WTC11 (cell line): ENCODE data around the gene SSU72. TPM values are rescaled to one million over a fixed set of nuclear protein-coding genes. Genes with fewer than 3 reads are reported as not detected.

Experiments used
- ATAC-seq: fragments of 200-7000 bp; cut with Tn5 transposase; 2 replicates; pipeline ENCODE4 v1.10.0; 2021; ENCODE audit warnings: mild to moderate bottlenecking, moderate library complexity
- CTCF ChIA-PET: fragments of 300-600 bp; sonication (Branson Sonifier 250); formaldehyde crosslinking; loops from one replicate; lab custom pipeline; 2021; ENCODE audit warnings: antibody characterized with exemption; lab: Charles Lee
- POLR2A ChIA-PET: fragments of 350-600 bp; sonication (Branson Sonifier 250); formaldehyde crosslinking; loops from one replicate; lab custom pipeline; 2021; ENCODE audit warnings: antibody characterized with exemption; lab: Charles Lee
- DNase-seq: peaks from one replicate; pipeline ENCODE4 v3.0.0; 2021; ENCODE audit warnings: low spot score
- H3K27ac Mint-ChIP-seq: 2 replicates; pipeline ENCODE4 v1.8.0; 2021; ENCODE audit warnings: mixed read lengths
- H3K27me3 Mint-ChIP-seq: 2 replicates; pipeline ENCODE4 v1.8.0; 2021; ENCODE audit warnings: low read depth, mild to moderate bottlenecking, moderate library complexity, mixed read lengths
- H3K36me3 Mint-ChIP-seq: 2 replicates; pipeline ENCODE4 v1.8.0; 2021; ENCODE audit warnings: mixed read lengths
- H3K4me1 Mint-ChIP-seq: 2 replicates; pipeline ENCODE4 v1.8.0; 2022; ENCODE audit warnings: mixed read lengths
- H3K4me3 Mint-ChIP-seq: 2 replicates; pipeline ENCODE4 v1.8.0; 2021; ENCODE audit warnings: mild to moderate bottlenecking, moderate library complexity, mixed read lengths
- H3K9me3 Mint-ChIP-seq: 2 replicates; pipeline ENCODE4 v1.8.0; 2021; ENCODE audit warnings: mixed read lengths
- ATF2 ChIP-seq: sonication (generic); formaldehyde crosslinking; IDR thresholded peaks from 2 replicates; pipeline ENCODE4 v1.8.1; 2022; ENCODE audit warnings: low read depth, missing genetic modification reagents, borderline replicate concordance
- ATF6 ChIP-seq: sonication (generic); formaldehyde crosslinking; IDR thresholded peaks from 2 replicates; pipeline ENCODE4 v1.8.1; 2023; ENCODE audit warnings: mild to moderate bottlenecking, missing genetic modification reagents
- E2F4 ChIP-seq: sonication (generic); formaldehyde crosslinking; IDR thresholded peaks from 2 replicates; pipeline ENCODE4 v1.8.1; 2022; ENCODE audit warnings: low read depth, mild to moderate bottlenecking, moderate library complexity, missing genetic modification reagents, borderline replicate concordance
- FOXP1 ChIP-seq: sonication (generic); formaldehyde crosslinking; IDR thresholded peaks from 2 replicates; pipeline ENCODE4 v1.8.0; 2022; ENCODE audit warnings: missing genetic modification reagents, mild to moderate bottlenecking, moderate library complexity, borderline replicate concordance
- GABPB1 ChIP-seq: sonication (generic); formaldehyde crosslinking; IDR thresholded peaks from 2 replicates; pipeline ENCODE4 v1.8.1; 2023; ENCODE audit warnings: mild to moderate bottlenecking, missing genetic modification reagents
- GTF2I ChIP-seq: fragments of 250-450 bp; sonication (Bioruptor Pico); conservative IDR thresholded peaks from 2 replicates; pipeline ENCODE4 v1.4.0; 2021; ENCODE audit warnings: mild to moderate bottlenecking
- MLX ChIP-seq: sonication (generic); formaldehyde crosslinking; IDR thresholded peaks from 2 replicates; pipeline ENCODE4 v1.8.1; 2023; ENCODE audit warnings: mild to moderate bottlenecking, missing genetic modification reagents, moderate library complexity
- MYBL2 ChIP-seq: sonication (generic); formaldehyde crosslinking; IDR thresholded peaks from 2 replicates; pipeline ENCODE4 v1.8.1; 2023; ENCODE audit warnings: mild to moderate bottlenecking, moderate library complexity, missing genetic modification reagents
- NFE2L1 ChIP-seq: sonication (generic); formaldehyde crosslinking; IDR thresholded peaks from 2 replicates; pipeline ENCODE4 v1.8.1; 2023; ENCODE audit warnings: missing genetic modification reagents
- NR2C2 ChIP-seq: sonication (generic); formaldehyde crosslinking; IDR thresholded peaks from 2 replicates; pipeline ENCODE4 v1.8.0; 2022; ENCODE audit warnings: mild to moderate bottlenecking, missing genetic modification reagents
- NR3C1 ChIP-seq: sonication (generic); formaldehyde crosslinking; conservative IDR thresholded peaks from 2 replicates; pipeline ENCODE4 v1.8.1; 2023; ENCODE audit warnings: low read depth, mild to moderate bottlenecking, missing genetic modification reagents
- OVOL2 ChIP-seq: fragments of 250-450 bp; sonication (Bioruptor Pico); IDR thresholded peaks from 2 replicates; pipeline ENCODE4 v1.9.0; 2021; ENCODE audit warnings: mild to moderate bottlenecking, borderline replicate concordance
- PREB ChIP-seq: sonication (generic); formaldehyde crosslinking; IDR thresholded peaks from 2 replicates; pipeline ENCODE4 v1.8.1; 2022; ENCODE audit warnings: mild to moderate bottlenecking, missing genetic modification reagents, moderate library complexity, borderline replicate concordance
- RELA ChIP-seq: sonication (generic); formaldehyde crosslinking; IDR thresholded peaks from 2 replicates; pipeline ENCODE4 v1.8.1; 2022; ENCODE audit warnings: missing genetic modification reagents, mild to moderate bottlenecking, borderline replicate concordance
- SMAD3 ChIP-seq: sonication (generic); formaldehyde crosslinking; IDR thresholded peaks from 2 replicates; pipeline ENCODE4 v1.8.0; 2022; ENCODE audit warnings: missing genetic modification reagents, mild to moderate bottlenecking, borderline replicate concordance
- ZBTB21 ChIP-seq: sonication (generic); formaldehyde crosslinking; IDR thresholded peaks from 2 replicates; pipeline ENCODE4 v1.8.1; 2023; ENCODE audit warnings: mild to moderate bottlenecking, missing genetic modification reagents, borderline replicate concordance
- ZNF219 ChIP-seq: sonication (generic); formaldehyde crosslinking; IDR thresholded peaks from 2 replicates; pipeline ENCODE4 v1.8.0; 2023; ENCODE audit warnings: missing genetic modification reagents, mild to moderate bottlenecking, borderline replicate concordance
- ZNF281 ChIP-seq: sonication (generic); formaldehyde crosslinking; IDR thresholded peaks from 2 replicates; pipeline ENCODE4 v1.8.0; 2023; ENCODE audit warnings: mild to moderate bottlenecking, missing genetic modification reagents
- ZNF423 ChIP-seq: fragments of 250-450 bp; sonication (Bioruptor Pico); IDR thresholded peaks from 2 replicates; pipeline ENCODE4 v2.1.2; 2022; ENCODE audit warnings: mild to moderate bottlenecking, moderate library complexity
- ZNF671 ChIP-seq: fragments of 250-450 bp; sonication (Bioruptor Pico); IDR thresholded peaks from 2 replicates; pipeline ENCODE4 v1.8.0; 2021; ENCODE audit warnings: mild to moderate bottlenecking
- total RNA-seq: library from RNA; stranded (reverse); gene quantifications from 3 replicates; pipeline ENCODE4 v1.2.3, GENCODE V29; 2021

The SSU72 gene
- total RNA-seq, 1 experiment from 2014 or later, result 158 TPM

GRCh38 chr1:1539310-1540089 is 35.2 kb downstream of the SSU72 start (continued):
- TF ChIP-seq NR3C1 (CRISPR knock-in tag) (0 out of 2 replicates have a peak, but pooled peaks have one; percentile 25), SMAD3 (no peak), MYBL2 (0 out of 2 replicates have a peak, but pooled peaks have one; percentile 20), ZNF671 (no peak), ZNF281 (no peak), ATF6 (CRISPR knock-in tag) (no peak), ATF2 (CRISPR knock-in tag) (no peak), ZNF423 (CRISPR knock-in tag) (no peak), NR2C2 (CRISPR knock-in tag) (no peak), RELA (CRISPR knock-in tag) (no peak), ZNF219 (CRISPR knock-in tag) (no peak), FOXP1 (CRISPR knock-in tag) (no peak), MLX (no peak), E2F4 (CRISPR knock-in tag) (no peak)

- ChIA-PET POLR2A (no interaction called here), CTCF (interaction anchor here (0.6 to 1.6 kb wide), 4 partner anchors 12 to 249 kb away, joined by 3 to 11 read pairs (median 4); no protein-coding TSS in a partner anchor)
- no peak for DNase-seq
- Mint-ChIP-seq H3K4me3 (peak overlapping the region; percentile 71), H3K9me3 (no peaks in the 10 kb centered on the region), H3K27me3 (no peaks in the 10 kb centered on the region), H3K27ac (peak overlapping the region; percentile 88), H3K36me3 (peaks cover 10% of the 10 kb centered on the region; the same call in 1 of the 2 replicates), H3K4me1 (peaks cover 3% of the 10 kb centered on the region; the same call in 1 of the 2 replicates)
- no peak for ATAC-seq
- TF ChIP-seq ZNF281 (no peak), NFE2L1 (CRISPR knock-in tag) (no peak), GABPB1 (no peak), ZBTB21 (CRISPR knock-in tag) (no peak), GTF2I (CRISPR knock-in tag) (no peak), NR3C1 (CRISPR knock-in tag) (no peak), PREB (CRISPR knock-in tag) (no peak), ATF2 (CRISPR knock-in tag) (no peak), OVOL2 (CRISPR knock-in tag) (no peak), MLX (no peak)
These were observed 35.7 kb downstream of the SSU72 start for GRCh38 chr1:1538989-1539309.
